ENCODE results near the gene ADGRL3.

Gene ADGRL3

GRCh38 chr4:61661960-61662359 lies 461.8 kb downstream of the ADGRL3 start:
- no peak overlapping the region for H3K4me3 ChIP-seq (replicated peaks; ENCODE audit: low read depth, low read length)
- TF ChIP-seq CTCF (IDR thresholded peaks at IDR 0.05; ENCODE audit: low read depth, low read length, missing control alignments): no peak
- no peak for DNase-seq (ENCODE audit: extremely low read depth, low read depth)

- no peak overlapping the region for H3K4me3 ChIP-seq (replicated peaks; ENCODE audit: low read depth, low read length)
- no peak for DNase-seq (ENCODE audit: extremely low read depth, low read depth)
- no peak for TF ChIP-seq CTCF (IDR thresholded peaks at IDR 0.05; ENCODE audit: low read depth, low read length, missing control alignments)
Measured at GRCh38 chr4:61662362-61662761, 462.2 kb downstream of the ADGRL3 start.

GRCh38 chr4:61663310-61663709 lies 463.2 kb downstream of the ADGRL3 start:
- no peak overlapping the region for H3K4me3 ChIP-seq (replicated peaks; ENCODE audit: low read depth, low read length)
- DNase-seq (ENCODE audit: extremely low read depth, low read depth): no peak
- TF ChIP-seq CTCF (IDR thresholded peaks at IDR 0.05; ENCODE audit: low read depth, low read length, missing control alignments): no peak

GRCh38 chr4:61665649-61666048 lies 465.5 kb downstream of the ADGRL3 start:
- no peak overlapping the region for H3K4me3 ChIP-seq (replicated peaks; ENCODE audit: low read depth, low read length)
- DNase-seq (ENCODE audit: extremely low read depth, low read depth): no peak
- TF ChIP-seq CTCF (IDR thresholded peaks at IDR 0.05; ENCODE audit: low read depth, low read length, missing control alignments): no peak

GRCh38 chr4:61666244-61666643 lies 466.1 kb downstream of the ADGRL3 start:
- DNase-seq (ENCODE audit: extremely low read depth, low read depth): no peak
- TF ChIP-seq CTCF (IDR thresholded peaks at IDR 0.05; ENCODE audit: low read depth, low read length, missing control alignments): no peak
- H3K4me3 ChIP-seq (replicated peaks; ENCODE audit: low read depth, low read length): no peak overlapping the region

- no peak for TF ChIP-seq CTCF (IDR thresholded peaks at IDR 0.05; ENCODE audit: low read depth, low read length, missing control alignments)
- no peak overlapping the region for H3K4me3 ChIP-seq (replicated peaks; ENCODE audit: low read depth, low read length)
- no peak for DNase-seq (ENCODE audit: extremely low read depth, low read depth)
Measured at GRCh38 chr4:61671599-61671998, 471.5 kb downstream of the ADGRL3 start.

- no peak overlapping the region for H3K4me3 ChIP-seq (replicated peaks; ENCODE audit: low read depth, low read length)
- no peak for DNase-seq (ENCODE audit: extremely low read depth, low read depth)
- no peak for TF ChIP-seq CTCF (IDR thresholded peaks at IDR 0.05; ENCODE audit: low read depth, low read length, missing control alignments)
Measured at GRCh38 chr4:61675464-61675863, 475.3 kb downstream of the ADGRL3 start.
